Astrocyte (in vitro differentiated cells and primary cell): ENCODE measurements around the gene CDH19. TPM values are rescaled to one million over a fixed set of nuclear protein-coding genes. Genes with fewer than 3 reads are reported as not detected.
"Not testable (repeated sequence)": the region's sequence is repeated elsewhere in the genome, so short reads cannot be mapped to it uniquely, and the experiment has no call there.

Experiments used
- DNase-seq: peaks from one replicate; pipeline ENCODE4 v3.0.0-alpha.2; 2010; ENCODE audit warnings: low read depth
- FAIRE-seq: peaks from 2 replicates; lab custom pipeline; 2011; peaks lifted over from hg19 to GRCh38; lab: Jason Lieb, UNC
- H2AFZ ChIP-seq: 2 replicates; pipeline ENCODE4 v1.6.0; 2012; ENCODE audit warnings: low read depth, low read length, inconsistent platforms
- H3K27ac ChIP-seq: 2 replicates; pipeline ENCODE4 v1.5.1; 2011; ENCODE audit warnings: low read depth, low read length, inconsistent platforms
- H3K27me3 ChIP-seq: 2 replicates; pipeline ENCODE4 v1.6.0; 2011; ENCODE audit warnings: low read length, inconsistent platforms; ENCODE audit not compliant: insufficient read depth
- H3K36me3 ChIP-seq: 2 replicates; pipeline ENCODE4 v1.5.1; 2011; ENCODE audit warnings: low read length, inconsistent platforms; ENCODE audit not compliant: insufficient read depth
- H3K4me1 ChIP-seq: 2 replicates; pipeline ENCODE4 v1.5.1; 2011; ENCODE audit warnings: low read length, inconsistent platforms; ENCODE audit not compliant: insufficient read depth
- H3K4me2 ChIP-seq: 2 replicates; pipeline ENCODE4 v1.6.0; 2012; ENCODE audit warnings: low read length, inconsistent platforms
- H3K4me3 ChIP-seq: 2 replicates; pipeline ENCODE4 v1.5.1; 2011; ENCODE audit warnings: low read depth, mild to moderate bottlenecking, low read length, inconsistent platforms; ENCODE audit not compliant: insufficient read depth
- H3K79me2 ChIP-seq: 2 replicates; pipeline ENCODE4 v1.6.0; 2012; ENCODE audit warnings: mild to moderate bottlenecking, low read length, inconsistent platforms; ENCODE audit not compliant: insufficient read depth
- H3K9ac ChIP-seq: 2 replicates; pipeline ENCODE4 v1.6.0; 2012; ENCODE audit warnings: mild to moderate bottlenecking, low read length, inconsistent platforms
- H3K9me3 ChIP-seq: 2 replicates; pipeline ENCODE4 v1.5.1; 2012; ENCODE audit warnings: low read depth, mild to moderate bottlenecking, low read length, inconsistent platforms; ENCODE audit not compliant: insufficient read depth
- H4K20me1 ChIP-seq: 2 replicates; pipeline ENCODE4 v1.6.0; 2012; ENCODE audit warnings: low read length, inconsistent platforms; ENCODE audit not compliant: insufficient read depth
- H3K27ac Mint-ChIP-seq: one replicate; pipeline ENCODE4 v1.8.0; 2021; ENCODE audit warnings: mild to moderate bottlenecking, mixed read lengths; ENCODE audit not compliant: unreplicated experiment
- H3K27me3 Mint-ChIP-seq: one replicate; pipeline ENCODE4 v1.8.0; 2021; ENCODE audit warnings: low read depth, mixed read lengths; ENCODE audit not compliant: unreplicated experiment
- H3K36me3 Mint-ChIP-seq: one replicate; pipeline ENCODE4 v1.8.0; 2021; ENCODE audit warnings: low read depth, mixed read lengths; ENCODE audit not compliant: unreplicated experiment
- H3K4me1 Mint-ChIP-seq: one replicate; pipeline ENCODE4 v1.8.0; 2021; ENCODE audit warnings: low read depth, mixed read lengths; ENCODE audit not compliant: unreplicated experiment
- H3K4me3 Mint-ChIP-seq: one replicate; pipeline ENCODE4 v1.8.0; 2021; ENCODE audit warnings: mild to moderate bottlenecking, moderate library complexity, mixed read lengths; ENCODE audit not compliant: unreplicated experiment
- H3K9me3 Mint-ChIP-seq: one replicate; pipeline ENCODE4 v1.8.0; 2021; ENCODE audit warnings: mild to moderate bottlenecking, mixed read lengths; ENCODE audit not compliant: unreplicated experiment
- EZH2 ChIP-seq: IDR thresholded peaks from 2 replicates; pipeline ENCODE4 v1.6.1; 2012; ENCODE audit warnings: mild to moderate bottlenecking, low read length, inconsistent platforms; ENCODE audit not compliant: insufficient read depth
- total RNA-seq: library from RNA; stranded (reverse); gene quantifications from 2 replicates; pipeline ENCODE4 v1.2.1, GENCODE V29; 2021
- TF ChIP-seq, protein P1 (sequence below): IDR thresholded peaks from 2 replicates; pipeline ENCODE4 v1.5.1; 2011; ENCODE audit warnings: low read depth, mild to moderate bottlenecking, inconsistent platforms, low read length, moderate library complexity; ENCODE audit not compliant: insufficient read depth

Gene CDH19
- total RNA-seq, 1 donor from 2014 or later: not detected

DNA sequence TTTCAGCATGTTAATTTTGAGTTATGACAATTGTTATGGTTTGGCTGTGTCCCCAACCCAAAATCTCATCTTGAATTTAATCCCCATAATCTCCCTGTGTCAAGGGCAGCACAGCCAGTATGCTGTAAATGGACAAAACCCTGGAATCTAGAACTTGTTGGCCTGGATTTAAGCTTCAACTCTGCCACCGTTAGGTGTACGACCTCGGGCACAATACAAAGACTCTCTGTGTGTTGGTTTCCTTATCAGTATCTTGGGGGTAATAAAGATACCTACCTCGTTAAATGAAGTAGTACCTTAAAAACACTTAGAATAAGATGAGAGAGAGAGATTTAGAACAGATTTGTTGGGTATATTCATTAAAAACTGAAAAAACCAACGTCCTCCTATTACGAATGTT lies 106.5 kb downstream of the CDH19 start:
- FAIRE-seq (no peak), DNase-seq (no peak)
- H3K9me3 Mint-ChIP-seq: no peaks in the 10 kb centered on the region
- H3K27ac Mint-ChIP-seq: no peak overlapping the region
- Histone ChIP-seq H3K36me3 (no peaks in the 10 kb centered on the region), H3K27ac (no peak overlapping the region), H4K20me1 (no peaks in the 10 kb centered on the region), H3K4me3 (no peak overlapping the region), H3K9me3 (no peaks in the 10 kb centered on the region), H3K27me3 (no peaks in the 10 kb centered on the region), H3K4me1 (no peaks in the 10 kb centered on the region), H3K4me2 (no peak overlapping the region), H3K9ac (no peak overlapping the region), H2AFZ (no peak overlapping the region), H3K79me2 (no peaks in the 10 kb centered on the region)
- no peaks in the 10 kb centered on the region for H3K36me3 Mint-ChIP-seq
- H3K4me3 Mint-ChIP-seq: no peak overlapping the region
- H3K27me3 Mint-ChIP-seq: no peaks in the 10 kb centered on the region
- peaks cover 1% of the 10 kb centered on the region for H3K4me1 Mint-ChIP-seq
- TF ChIP-seq, protein P1, sequence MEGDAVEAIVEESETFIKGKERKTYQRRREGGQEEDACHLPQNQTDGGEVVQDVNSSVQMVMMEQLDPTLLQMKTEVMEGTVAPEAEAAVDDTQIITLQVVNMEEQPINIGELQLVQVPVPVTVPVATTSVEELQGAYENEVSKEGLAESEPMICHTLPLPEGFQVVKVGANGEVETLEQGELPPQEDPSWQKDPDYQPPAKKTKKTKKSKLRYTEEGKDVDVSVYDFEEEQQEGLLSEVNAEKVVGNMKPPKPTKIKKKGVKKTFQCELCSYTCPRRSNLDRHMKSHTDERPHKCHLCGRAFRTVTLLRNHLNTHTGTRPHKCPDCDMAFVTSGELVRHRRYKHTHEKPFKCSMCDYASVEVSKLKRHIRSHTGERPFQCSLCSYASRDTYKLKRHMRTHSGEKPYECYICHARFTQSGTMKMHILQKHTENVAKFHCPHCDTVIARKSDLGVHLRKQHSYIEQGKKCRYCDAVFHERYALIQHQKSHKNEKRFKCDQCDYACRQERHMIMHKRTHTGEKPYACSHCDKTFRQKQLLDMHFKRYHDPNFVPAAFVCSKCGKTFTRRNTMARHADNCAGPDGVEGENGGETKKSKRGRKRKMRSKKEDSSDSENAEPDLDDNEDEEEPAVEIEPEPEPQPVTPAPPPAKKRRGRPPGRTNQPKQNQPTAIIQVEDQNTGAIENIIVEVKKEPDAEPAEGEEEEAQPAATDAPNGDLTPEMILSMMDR: no peak
- no peak for TF ChIP-seq EZH2

DNA sequence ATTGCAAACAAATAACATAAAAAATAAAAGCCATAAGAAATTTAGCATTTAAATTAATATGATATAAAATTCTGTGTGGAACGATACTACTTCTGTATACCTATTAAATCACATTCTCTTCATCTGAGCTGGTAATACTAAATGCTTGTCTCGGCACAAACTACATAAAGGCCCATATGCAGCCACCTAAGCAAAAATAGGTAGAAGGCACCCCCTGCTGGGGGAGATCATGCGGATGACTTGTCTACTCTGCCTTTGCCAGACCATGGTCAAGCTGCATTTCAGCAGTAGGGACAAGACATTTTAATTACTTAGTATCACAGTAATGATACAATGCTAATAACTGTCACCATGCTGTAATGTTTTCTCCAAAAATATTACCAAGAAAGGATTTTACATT lies 108.0 kb downstream of the CDH19 start:
- Mint-ChIP-seq H3K9me3 (no peaks in the 10 kb centered on the region), H3K27ac (no peak overlapping the region), H3K36me3 (no peaks in the 10 kb centered on the region), H3K27me3 (no peaks in the 10 kb centered on the region), H3K4me3 (no peak overlapping the region), H3K4me1 (peaks cover 1% of the 10 kb centered on the region)
- H3K9me3 ChIP-seq: no peaks in the 10 kb centered on the region
- no peak overlapping the region for H2AFZ ChIP-seq
- no peak overlapping the region for H3K4me2 ChIP-seq
- no peak overlapping the region for H3K9ac ChIP-seq
- H3K27ac ChIP-seq: no peak overlapping the region
- no peaks in the 10 kb centered on the region for H3K79me2 ChIP-seq
- peak; percentile 6 for DNase-seq
- H3K27me3 ChIP-seq: no peaks in the 10 kb centered on the region
- TF ChIP-seq, protein P1: peak; percentile 51
- no peak for TF ChIP-seq EZH2
- H3K36me3 ChIP-seq: no peaks in the 10 kb centered on the region
- no peak overlapping the region for H3K4me3 ChIP-seq
- no peaks in the 10 kb centered on the region for H4K20me1 ChIP-seq
- FAIRE-seq: no peak
- H3K4me1 ChIP-seq: no peaks in the 10 kb centered on the region

DNA sequence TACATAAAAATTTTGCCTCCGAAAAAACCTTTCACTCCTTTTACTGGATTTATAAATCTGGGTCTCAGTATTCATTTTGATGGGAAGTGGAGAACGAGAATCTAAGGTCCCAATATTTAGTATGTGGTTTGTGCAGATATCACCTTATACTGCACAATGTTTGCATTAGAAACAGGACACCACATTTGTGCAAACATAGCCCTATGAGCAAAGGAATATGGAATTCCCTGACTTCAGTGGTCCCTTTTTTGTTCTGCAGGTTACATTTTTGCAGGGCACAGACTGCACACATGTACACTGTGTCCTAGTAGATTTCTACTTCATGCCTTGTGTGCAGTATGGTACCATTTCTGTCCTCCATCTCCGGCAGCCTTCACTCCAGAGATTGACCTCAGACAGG lies 130.0 kb downstream of the CDH19 start:
- H3K4me3 Mint-ChIP-seq: no peak overlapping the region
- no peaks in the 10 kb centered on the region for H3K9me3 Mint-ChIP-seq
- FAIRE-seq: no peak

DNA sequence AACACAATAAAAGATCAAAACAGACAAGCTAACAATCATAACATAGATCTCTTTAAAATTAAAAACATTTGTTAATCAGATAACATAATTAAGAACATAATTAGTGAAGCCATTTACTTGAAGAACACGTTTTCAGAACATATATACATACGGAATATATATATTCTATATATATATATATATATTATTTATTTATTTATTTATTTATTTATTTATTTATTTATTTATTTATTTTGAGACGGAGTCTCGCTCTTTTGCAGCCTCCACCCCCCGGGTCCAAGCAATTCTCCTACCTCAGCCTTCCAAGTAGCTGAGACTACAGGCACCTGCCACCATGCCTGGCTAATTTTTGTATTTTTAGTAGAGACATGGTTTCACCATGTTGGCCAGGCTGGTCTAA lies 137.7 kb downstream of the CDH19 start:
- H3K27ac ChIP-seq, H3K9ac ChIP-seq, H3K27me3 ChIP-seq, H3K4me1 ChIP-seq, H2AFZ ChIP-seq, H3K36me3 ChIP-seq, DNase-seq, FAIRE-seq, H3K27ac Mint-ChIP-seq, H3K4me1 Mint-ChIP-seq, H3K4me2 ChIP-seq, H3K36me3 Mint-ChIP-seq, H3K4me3 Mint-ChIP-seq, H3K9me3 ChIP-seq, H3K27me3 Mint-ChIP-seq, H3K4me3 ChIP-seq, H3K9me3 Mint-ChIP-seq, H4K20me1 ChIP-seq, H3K79me2 ChIP-seq: not testable (repeated sequence)

More for the DNA sequence above, 130.0 kb downstream of the CDH19 start:
- no peaks in the 10 kb centered on the region for H3K4me1 Mint-ChIP-seq
- DNase-seq: no peak
- H3K27ac ChIP-seq: no peak overlapping the region
- H3K36me3 ChIP-seq: no peaks in the 10 kb centered on the region
- H3K27me3 Mint-ChIP-seq: no peaks in the 10 kb centered on the region
- no peaks in the 10 kb centered on the region for H3K36me3 Mint-ChIP-seq
- no peaks in the 10 kb centered on the region for H3K4me1 ChIP-seq
- no peak overlapping the region for H3K4me2 ChIP-seq
- no peaks in the 10 kb centered on the region for H4K20me1 ChIP-seq
- no peak for TF ChIP-seq EZH2
- TF ChIP-seq, protein P1: no peak
- no peak overlapping the region for H3K27ac Mint-ChIP-seq
- H3K79me2 ChIP-seq: no peaks in the 10 kb centered on the region
- no peaks in the 10 kb centered on the region for H3K27me3 ChIP-seq
- H2AFZ ChIP-seq: no peak overlapping the region
- H3K9ac ChIP-seq: no peak overlapping the region
- H3K4me3 ChIP-seq: no peak overlapping the region
- H3K9me3 ChIP-seq: no peaks in the 10 kb centered on the region
